H9 (cell line): Measurements from ENCODE around the gene CCDC141. TPM values are rescaled to one million over a fixed set of nuclear protein-coding genes. Genes with fewer than 3 reads are reported as not detected.
A peak's percentile ranks its signal among the peaks of the same experiment; 100 is the strongest.
"Not testable (repeated sequence)": the region's sequence is repeated elsewhere in the genome, so short reads cannot be mapped to it uniquely, and the experiment has no call there.

Experiments
- DNase-seq: peaks from one replicate; pipeline ENCODE4 v3.0.0-alpha.2; 2017
- H2AFZ ChIP-seq: one replicate; pipeline ENCODE4 v1.6.1; 2013; ENCODE audit warnings: mild to moderate bottlenecking, low read length, control low read depth, moderate library complexity
- H2AK5ac ChIP-seq: 2 replicates; pipeline ENCODE4 v1.6.1; 2013; ENCODE audit warnings: low read length, control low read depth, mixed read lengths; ENCODE audit not compliant: insufficient read length
- H2BK120ac ChIP-seq: one replicate; pipeline ENCODE4 v1.6.1; 2013; ENCODE audit warnings: low read depth, mild to moderate bottlenecking, low read length, control low read depth, inconsistent platforms; ENCODE audit not compliant: poor library complexity, severe bottlenecking
- H2BK12ac ChIP-seq: 2 replicates; pipeline ENCODE4 v1.6.1; 2013; ENCODE audit warnings: low read length, control low read depth, mixed read lengths, low read depth; ENCODE audit not compliant: insufficient read length
- H2BK15ac ChIP-seq: 2 replicates; pipeline ENCODE4 v1.6.1; 2013; ENCODE audit warnings: low read depth, low read length, control low read depth
- H2BK20ac ChIP-seq: one replicate; pipeline ENCODE4 v1.6.1; 2013; ENCODE audit warnings: low read depth, mild to moderate bottlenecking, low read length, control low read depth, inconsistent platforms; ENCODE audit not compliant: poor library complexity, severe bottlenecking
- H2BK5ac ChIP-seq: 2 replicates; pipeline ENCODE4 v1.6.1; 2013; ENCODE audit warnings: low read length, control low read depth, mixed read lengths; ENCODE audit not compliant: insufficient read length
- H3K14ac ChIP-seq: 2 replicates; pipeline ENCODE4 v1.6.1; 2013; ENCODE audit warnings: low read length, control low read depth; ENCODE audit not compliant: insufficient read depth
- H3K18ac ChIP-seq: 2 replicates; pipeline ENCODE4 v1.6.1; 2013; ENCODE audit warnings: low read depth, mild to moderate bottlenecking, mixed read lengths, low read length, control low read depth; ENCODE audit not compliant: insufficient read length
- H3K23ac ChIP-seq: 2 replicates; pipeline ENCODE4 v1.6.1; 2013; ENCODE audit warnings: low read length, control low read depth, mixed read lengths, low read depth; ENCODE audit not compliant: insufficient read length
- H3K23me2 ChIP-seq: 2 replicates; pipeline ENCODE4 v1.6.1; 2013; ENCODE audit warnings: low read depth, mild to moderate bottlenecking, mixed read lengths, low read length, control low read depth; ENCODE audit not compliant: insufficient read length, poor library complexity, severe bottlenecking
- H3K27ac ChIP-seq: 2 replicates; pipeline ENCODE4 v1.5.1; 2013; ENCODE audit warnings: low read length, control low read depth, mixed read lengths, low read depth; ENCODE audit not compliant: insufficient read length
- H3K27me3 ChIP-seq: 2 replicates; pipeline ENCODE4 v1.6.1; 2013; ENCODE audit warnings: low read length, control low read depth, inconsistent platforms; ENCODE audit not compliant: insufficient read depth
- H3K4ac ChIP-seq: 2 replicates; pipeline ENCODE4 v1.6.1; 2013; ENCODE audit warnings: low read depth, mild to moderate bottlenecking, control low read depth, inconsistent platforms, low read length, moderate library complexity
- H3K4me1 ChIP-seq: 2 replicates; pipeline ENCODE4 v1.6.1; 2013; ENCODE audit warnings: low read length, control low read depth, inconsistent platforms; ENCODE audit not compliant: insufficient read depth
- H3K4me2 ChIP-seq: 2 replicates; pipeline ENCODE4 v1.6.1; 2013; ENCODE audit warnings: low read length, control low read depth, mixed read lengths; ENCODE audit not compliant: insufficient read length, insufficient read depth
- H3K56ac ChIP-seq: 2 replicates; pipeline ENCODE4 v1.6.1; 2013; ENCODE audit warnings: low read depth, mild to moderate bottlenecking, mixed read lengths, low read length, control low read depth; ENCODE audit not compliant: insufficient read length
- H3K79me1 ChIP-seq: 2 replicates; pipeline ENCODE4 v1.6.1; 2013; ENCODE audit warnings: low read depth, mild to moderate bottlenecking, moderate library complexity, low read length, control low read depth, inconsistent platforms; ENCODE audit not compliant: insufficient read depth, poor library complexity, severe bottlenecking
- H3K79me2 ChIP-seq: 2 replicates; pipeline ENCODE4 v1.6.1; 2013; ENCODE audit warnings: low read length, control low read depth, inconsistent platforms; ENCODE audit not compliant: insufficient read depth
- H3K9ac ChIP-seq: 2 replicates; pipeline ENCODE4 v1.6.1; 2013; ENCODE audit warnings: low read length, control low read depth, mixed read lengths; ENCODE audit not compliant: insufficient read length; ENCODE audit errors: extremely low read depth
- H3K9me3 ChIP-seq: one replicate; pipeline ENCODE4 v1.6.1; 2013; ENCODE audit warnings: low read depth, low read length, inconsistent platforms; ENCODE audit not compliant: control insufficient read depth
- H3T11ph ChIP-seq: one replicate; pipeline ENCODE4 v1.6.1; 2013; ENCODE audit warnings: mild to moderate bottlenecking, low read length, control low read depth, inconsistent platforms
- H4K20me1 ChIP-seq: one replicate; pipeline ENCODE4 v1.6.1; 2013; ENCODE audit not compliant: control insufficient read depth, insufficient read length, insufficient read depth
- H4K5ac ChIP-seq: 2 replicates; pipeline ENCODE4 v1.6.1; 2013; ENCODE audit warnings: low read depth, mild to moderate bottlenecking, mixed read lengths, low read length, control low read depth; ENCODE audit not compliant: insufficient read length
- H4K8ac ChIP-seq: replicated peaks from 2 replicates; pipeline ENCODE4 v1.6.1; 2013; ENCODE audit warnings: low read length, control low read depth, mixed read lengths, low read depth; ENCODE audit not compliant: insufficient read length
- H4K91ac ChIP-seq: 2 replicates; pipeline ENCODE4 v1.6.1; 2013; ENCODE audit warnings: low read depth, mild to moderate bottlenecking, moderate library complexity, mixed read lengths, low read length, control low read depth; ENCODE audit not compliant: insufficient read length
- H3K27ac Mint-ChIP-seq, 3 experiments: 2 replicates in 2 of 3; 3 replicates in 1 of 3; pipeline ENCODE4 v1.8.0; 2020 to 2021; ENCODE audit warnings: mixed read lengths in 3 of 3, mild to moderate bottlenecking in 1 of 3, moderate library complexity in 1 of 3
- H3K27me3 Mint-ChIP-seq: 2 replicates; pipeline ENCODE4 v1.8.0; 2021; ENCODE audit warnings: low read depth, mild to moderate bottlenecking, moderate library complexity, mixed read lengths
- H3K36me3 Mint-ChIP-seq, 3 experiments: 2 replicates in 2 of 3; 3 replicates in 1 of 3; pipeline ENCODE4 v1.8.0; 2020 to 2021; ENCODE audit warnings: low read depth in 3 of 3, mixed read lengths in 3 of 3; ENCODE audit not compliant: insufficient read depth in 1 of 3
- H3K4me1 Mint-ChIP-seq, 2 experiments: 2 replicates each; pipeline ENCODE4 v1.8.0; 2020; ENCODE audit warnings: mixed read lengths in 2 of 2
- H3K4me3 Mint-ChIP-seq, 2 experiments: 2 replicates in 1 of 2; 3 replicates in 1 of 2; pipeline ENCODE4 v1.8.0; 2020 to 2021; ENCODE audit warnings: mild to moderate bottlenecking in 2 of 2, mixed read lengths in 2 of 2, moderate library complexity in 1 of 2
- H3K9me3 Mint-ChIP-seq, 2 experiments: 2 replicates in 1 of 2; 3 replicates in 1 of 2; pipeline ENCODE4 v1.8.0; 2020; ENCODE audit warnings: mild to moderate bottlenecking in 2 of 2, mixed read lengths in 2 of 2, moderate library complexity in 1 of 2
- WGBS: extraction: QIAGEN DNeasy Blood & Tissue Kit; methylation state at CpG from one replicate; pipeline ENCODE4 v1.1.7; 2013; ENCODE audit warnings: missing lambda C conversion rate, low lambda C conversion rate, mixed read lengths; ENCODE audit not compliant: insufficient read length; ENCODE audit errors: extremely low coverage; 5-methylcytosine and 5-hydroxymethylcytosine counted together
- total RNA-seq: library from RNA; stranded (reverse); gene quantifications from 2 replicates; pipeline ENCODE4 v1.2.1, GENCODE V29; 2021

The CCDC141 gene
- total RNA-seq, 1 experiment from 2014 or later = 1.0 TPM

DNA sequence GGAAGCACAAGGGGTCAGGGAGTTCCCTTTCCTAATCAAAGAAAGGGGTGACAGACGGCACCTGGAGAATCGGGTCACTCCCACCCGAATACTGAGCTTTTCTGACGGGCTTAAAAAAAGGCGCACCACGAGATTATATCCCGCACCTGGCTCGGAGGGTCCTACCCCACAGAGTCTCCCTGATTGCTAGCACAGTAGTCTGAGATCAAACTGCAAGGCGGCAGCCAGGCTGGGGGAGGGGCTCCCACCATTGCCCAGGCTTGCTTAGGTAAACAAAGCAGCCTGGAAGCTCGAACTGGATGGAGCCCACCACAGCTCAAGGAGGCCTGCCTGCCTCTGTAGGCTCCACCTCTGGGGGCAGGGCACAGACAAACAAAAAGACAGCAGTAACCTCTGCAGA lies 67.3 kb downstream of the CCDC141 start:
- not testable (repeated sequence) for H3K27me3 Mint-ChIP-seq, H3K9me3 Mint-ChIP-seq, DNase-seq, H3K4ac ChIP-seq, H4K91ac ChIP-seq, H2BK5ac ChIP-seq, H2AFZ ChIP-seq, H2BK15ac ChIP-seq, H3K23me2 ChIP-seq, H3K9me3 ChIP-seq, H4K8ac ChIP-seq, H2AK5ac ChIP-seq, H2BK20ac ChIP-seq, H3K27ac ChIP-seq, H3K56ac ChIP-seq, H3K23ac ChIP-seq, H3K4me1 Mint-ChIP-seq, H3T11ph ChIP-seq, H3K9ac ChIP-seq, H3K14ac ChIP-seq, H3K4me1 ChIP-seq, H2BK120ac ChIP-seq, H3K4me2 ChIP-seq, H2BK12ac ChIP-seq, H3K18ac ChIP-seq, H3K79me1 ChIP-seq, H4K20me1 ChIP-seq, H3K79me2 ChIP-seq, H3K27me3 ChIP-seq, H4K5ac ChIP-seq, H3K4me3 Mint-ChIP-seq
- Mint-ChIP-seq H3K27ac (peak overlapping the region in 1 of 3 experiments; percentile 77; a peak in 1 of 7 replicates), H3K36me3 (peaks cover 0 to 11% (median 2%) of the 10 kb centered on the region in 3 experiments; a peak in 4 of 7 replicates)
- WGBS = no CpG with 5 or more reads among the region's 10 CpGs
